ENCODE results near the gene LCMT1. TPM values are rescaled to one million over a fixed set of nuclear protein-coding genes. Genes with fewer than 3 reads are reported as not detected.
"Not testable (repeated sequence)": the region's sequence is repeated elsewhere in the genome, so short reads cannot be mapped to it uniquely, and the experiment has no call there.

LCMT1 gene
- total RNA-seq, 1 donor from 2014 or later = 53.4 TPM

GRCh38 chr16:25181236-25181635 lies 69.7 kb downstream of the LCMT1 start:
- FAIRE-seq; DNase-seq (ENCODE audit: low spot score in 2 of 2): not testable (repeated sequence)

- DNase-seq (ENCODE audit: low spot score in 2 of 2) (no peak), FAIRE-seq (no peak)
These were observed 73.2 kb downstream of the LCMT1 start for GRCh38 chr16:25184771-25185170.

- DNase-seq (ENCODE audit: low spot score in 2 of 2) = no peak
- FAIRE-seq = no peak
These were observed 75.9 kb downstream of the LCMT1 start for GRCh38 chr16:25187491-25187795.

- FAIRE-seq (no peak), DNase-seq (ENCODE audit: low spot score in 2 of 2) (no peak)
These were observed 77.8 kb downstream of the LCMT1 start for GRCh38 chr16:25189305-25189704.

GRCh38 chr16:25192096-25192495 lies 80.6 kb downstream of the LCMT1 start:
- no peak for FAIRE-seq
- DNase-seq (ENCODE audit: low spot score in 2 of 2) = no peak

GRCh38 chr16:25194273-25194878 lies 82.8 kb downstream of the LCMT1 start:
- FAIRE-seq (no peak), DNase-seq (ENCODE audit: low spot score in 2 of 2) (no peak)

GRCh38 chr16:25198021-25198420 lies 86.5 kb downstream of the LCMT1 start:
- FAIRE-seq (no peak), DNase-seq (ENCODE audit: low spot score in 2 of 2) (no peak)

GRCh38 chr16:25199457-25199856 lies 87.9 kb downstream of the LCMT1 start:
- FAIRE-seq (no peak), DNase-seq (ENCODE audit: low spot score in 2 of 2) (no peak)

- FAIRE-seq (no peak), DNase-seq (ENCODE audit: low spot score in 2 of 2) (no peak)
These were observed 99.2 kb downstream of the LCMT1 start for GRCh38 chr16:25210758-25211157.

GRCh38 chr16:25212636-25213035 lies 101.1 kb downstream of the LCMT1 start:
- DNase-seq (ENCODE audit: low spot score in 2 of 2) (no peak), FAIRE-seq (no peak)

GRCh38 chr16:25213709-25214397 lies 102.3 kb downstream of the LCMT1 start:
- DNase-seq (ENCODE audit: low spot score in 2 of 2) = no peak
- no peak for FAIRE-seq

- no peak for FAIRE-seq
These were observed 105.6 kb downstream of the LCMT1 start for GRCh38 chr16:25217112-25217511.

GRCh38 chr16:25217921-25218320 lies 106.4 kb downstream of the LCMT1 start:
- FAIRE-seq = no peak
- DNase-seq (ENCODE audit: low spot score in 2 of 2) = no peak

More at GRCh38 chr16:25217112-25217511, 105.6 kb downstream of the LCMT1 start:
- DNase-seq (ENCODE audit: low spot score in 2 of 2) = no peak

GRCh38 chr16:25219070-25219737 lies 107.7 kb downstream of the LCMT1 start:
- no peak for FAIRE-seq

GRCh38 chr16:25222959-25223358 lies 111.4 kb downstream of the LCMT1 start:
- no peak for FAIRE-seq
- DNase-seq (ENCODE audit: low spot score in 2 of 2) = no peak

More at GRCh38 chr16:25219070-25219737, 107.7 kb downstream of the LCMT1 start:
- DNase-seq (ENCODE audit: low spot score in 2 of 2) = no peak

GRCh38 chr16:25223964-25224363 lies 112.4 kb downstream of the LCMT1 start:
- DNase-seq (ENCODE audit: low spot score in 2 of 2) (no peak), FAIRE-seq (no peak)

- no peak for FAIRE-seq
These were observed 113.3 kb downstream of the LCMT1 start for GRCh38 chr16:25224731-25225319.

More at GRCh38 chr16:25224731-25225319, 113.3 kb downstream of the LCMT1 start:
- DNase-seq (ENCODE audit: low spot score in 2 of 2) = no peak

Data from frontal cortex (tissue), 4 donors.